Sigmoid colon (tissue), 3 donors: Measurements from ENCODE around the gene AZIN2.

Source experiments
- POLR2A ChIP-seq, 2 donors: fragments of 450-650 bp; IDR thresholded peaks; one replicate each; pipeline ENCODE4 v1.6.1; 2016; ENCODE audit warnings: antibody characterized with exemption in 2 of 2, mild to moderate bottlenecking in 2 of 2, moderate library complexity in 2 of 2
- TF ChIP-seq, protein P1 (sequence below), 4 experiments: fragments of 450-650 bp in 3 of 4; fragments of 200-600 bp in 1 of 4; IDR thresholded peaks; one replicate each; pipeline ENCODE4 v1.5.1; 2016 to 2019; ENCODE audit warnings: antibody characterized with exemption in 4 of 4, mild to moderate bottlenecking in 3 of 4, moderate library complexity in 2 of 4

DNA sequence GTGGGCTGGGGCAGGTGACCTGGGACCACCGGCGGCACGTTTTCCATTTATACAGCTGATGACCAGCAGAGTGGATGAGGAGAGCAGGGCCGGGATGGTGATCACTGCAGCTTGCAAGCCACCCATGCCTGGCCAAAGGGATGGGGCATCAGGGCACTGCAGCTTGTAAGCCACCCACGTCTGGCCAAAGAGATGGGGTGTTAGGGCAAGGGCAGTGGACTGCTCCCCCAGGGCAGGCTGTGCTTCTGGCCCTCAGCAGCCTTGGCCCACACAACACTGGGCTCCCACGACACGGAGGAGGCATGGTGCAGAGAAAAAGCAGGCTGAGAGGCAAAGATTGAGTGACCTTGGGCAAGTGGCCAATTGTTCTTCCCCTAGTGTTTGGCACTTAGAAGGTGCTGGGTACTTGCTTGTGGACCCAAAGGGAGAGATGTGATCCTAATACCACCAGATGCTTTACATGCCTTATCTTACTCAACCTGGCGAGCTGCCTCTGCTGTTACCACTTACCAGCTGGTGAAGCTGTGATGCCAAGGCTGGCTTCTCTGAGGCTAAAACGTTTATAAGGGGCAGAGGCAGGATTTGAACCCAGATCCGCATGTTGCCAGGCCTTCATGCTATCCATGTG, 52.6 kb downstream of the AZIN2 start:
- TF ChIP-seq, protein P1, sequence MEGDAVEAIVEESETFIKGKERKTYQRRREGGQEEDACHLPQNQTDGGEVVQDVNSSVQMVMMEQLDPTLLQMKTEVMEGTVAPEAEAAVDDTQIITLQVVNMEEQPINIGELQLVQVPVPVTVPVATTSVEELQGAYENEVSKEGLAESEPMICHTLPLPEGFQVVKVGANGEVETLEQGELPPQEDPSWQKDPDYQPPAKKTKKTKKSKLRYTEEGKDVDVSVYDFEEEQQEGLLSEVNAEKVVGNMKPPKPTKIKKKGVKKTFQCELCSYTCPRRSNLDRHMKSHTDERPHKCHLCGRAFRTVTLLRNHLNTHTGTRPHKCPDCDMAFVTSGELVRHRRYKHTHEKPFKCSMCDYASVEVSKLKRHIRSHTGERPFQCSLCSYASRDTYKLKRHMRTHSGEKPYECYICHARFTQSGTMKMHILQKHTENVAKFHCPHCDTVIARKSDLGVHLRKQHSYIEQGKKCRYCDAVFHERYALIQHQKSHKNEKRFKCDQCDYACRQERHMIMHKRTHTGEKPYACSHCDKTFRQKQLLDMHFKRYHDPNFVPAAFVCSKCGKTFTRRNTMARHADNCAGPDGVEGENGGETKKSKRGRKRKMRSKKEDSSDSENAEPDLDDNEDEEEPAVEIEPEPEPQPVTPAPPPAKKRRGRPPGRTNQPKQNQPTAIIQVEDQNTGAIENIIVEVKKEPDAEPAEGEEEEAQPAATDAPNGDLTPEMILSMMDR (IDR thresholded peaks at IDR 0.05): no peak
- no peak for TF ChIP-seq POLR2A (IDR thresholded peaks at IDR 0.05)
